T-helper 1 cell treated with Interleukin-12 subunit alpha and Interleukin-12 subunit beta and Interleukin-4 antibody, amounts not matched to agents 30 μg/mL and 1 μg/mL, for 36 hours (primary cell): Measurements from ENCODE around the gene P4HA2.
A peak's percentile ranks its signal among the peaks of the same experiment; 100 is the strongest.

ENCODE experiments used
- H3K27ac Mint-ChIP-seq: one replicate; pipeline ENCODE4 v1.8.0; 2021; ENCODE audit warnings: mild to moderate bottlenecking, mixed read lengths
- H3K27me3 Mint-ChIP-seq: one replicate; pipeline ENCODE4 v1.8.0; 2021; ENCODE audit warnings: low read depth, mixed read lengths
- H3K36me3 Mint-ChIP-seq: one replicate; pipeline ENCODE4 v1.8.0; 2021; ENCODE audit warnings: low read depth, mixed read lengths
- H3K4me1 Mint-ChIP-seq: one replicate; pipeline ENCODE4 v1.8.0; 2021; ENCODE audit warnings: low read depth, mixed read lengths
- H3K4me3 Mint-ChIP-seq: one replicate; pipeline ENCODE4 v1.8.0; 2021; ENCODE audit warnings: mild to moderate bottlenecking, moderate library complexity, mixed read lengths
- H3K9me3 Mint-ChIP-seq: one replicate; pipeline ENCODE4 v1.8.0; 2021; ENCODE audit warnings: mixed read lengths

Gene P4HA2

GRCh38 chr5:132227485-132228240 lies at the start of gene P4HA2:
Gene P4HA2 (minus strand): TSS chr5:132227853. CDS start chr5:132218626, 9,227 bp downstream.
- peaks cover 27% of the 10 kb centered on the region for H3K27me3 Mint-ChIP-seq
- H3K9me3 Mint-ChIP-seq: no peaks in the 10 kb centered on the region
- H3K4me3 Mint-ChIP-seq: peak within 1 kb of the TSS; percentile 64
- H3K4me1 Mint-ChIP-seq: peaks cover 47% of the 10 kb centered on the region
- H3K27ac Mint-ChIP-seq: no peak within 1 kb of the TSS
- peaks cover 11% of the 10 kb centered on the region for H3K36me3 Mint-ChIP-seq

DNA sequence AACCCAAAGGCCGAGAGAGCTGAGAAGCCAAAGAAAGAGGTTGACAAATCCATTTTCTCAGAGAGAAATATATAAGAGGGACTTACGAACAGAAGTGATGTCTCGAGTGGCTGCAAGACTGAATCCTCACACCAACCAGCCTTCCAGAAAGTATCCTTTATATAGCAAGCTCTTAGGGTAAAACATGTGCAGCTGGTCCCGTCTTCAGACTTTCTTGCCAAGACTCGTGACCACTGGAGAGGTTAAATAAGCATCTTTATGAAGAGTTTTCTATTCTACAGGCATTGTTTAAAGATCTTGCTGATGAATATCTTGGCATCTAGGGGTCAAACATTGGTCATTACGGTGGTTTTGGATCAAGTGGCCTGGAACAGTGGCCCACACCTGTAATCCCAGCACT lies 49.6 kb upstream of the P4HA2 start:
- Mint-ChIP-seq H3K27ac (no peak overlapping the region), H3K4me1 (peaks cover 9% of the 10 kb centered on the region), H3K36me3 (no peaks in the 10 kb centered on the region), H3K27me3 (peaks cover 30% of the 10 kb centered on the region), H3K4me3 (no peak overlapping the region), H3K9me3 (no peaks in the 10 kb centered on the region)

GRCh38 chr5:132275367-132276220 lies 47.9 kb upstream of the P4HA2 start:
- H3K36me3 Mint-ChIP-seq: no peaks in the 10 kb centered on the region
- H3K4me3 Mint-ChIP-seq: no peak overlapping the region
- peaks cover 9% of the 10 kb centered on the region for H3K4me1 Mint-ChIP-seq
- no peak overlapping the region for H3K27ac Mint-ChIP-seq
- H3K9me3 Mint-ChIP-seq: no peaks in the 10 kb centered on the region
- H3K27me3 Mint-ChIP-seq: peaks cover 25% of the 10 kb centered on the region

DNA sequence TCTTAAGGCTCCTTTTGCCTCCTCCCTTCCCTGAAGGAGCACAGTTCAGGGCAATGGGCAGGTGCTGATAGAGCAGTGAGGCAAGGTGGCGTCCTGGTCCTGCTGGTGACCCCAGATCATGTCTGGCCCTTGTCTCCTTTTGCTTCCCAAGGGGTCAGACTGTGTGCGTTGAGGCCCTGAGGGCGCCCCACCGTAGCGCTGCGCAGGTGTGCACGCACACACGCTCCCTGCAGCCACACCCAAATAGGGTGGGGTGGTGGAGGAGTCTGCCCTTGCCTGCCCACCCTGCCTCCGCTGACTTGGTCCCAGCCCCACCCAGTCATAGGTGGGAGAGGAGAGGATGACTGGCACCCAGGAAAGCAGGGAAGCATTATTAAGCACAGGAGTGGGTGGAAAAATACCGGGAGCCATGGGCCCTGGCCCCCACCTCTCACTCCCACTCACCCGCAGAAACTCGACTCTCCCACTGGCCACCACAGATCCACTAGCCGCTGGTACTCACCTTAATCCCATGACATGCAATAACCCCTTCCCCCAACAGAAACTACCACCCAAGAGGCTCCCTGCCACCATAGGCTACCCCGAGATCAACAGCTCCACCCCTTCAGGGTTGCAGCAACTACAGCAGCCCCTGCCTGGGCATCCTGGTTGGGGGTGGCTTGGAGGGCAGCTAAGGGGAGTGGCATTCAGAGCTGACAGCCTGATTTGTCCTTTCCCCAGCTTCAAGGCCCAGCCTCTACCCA lies 46.6 kb upstream of the P4HA2 start:
- Mint-ChIP-seq H3K4me3 (no peak overlapping the region), H3K27me3 (peaks cover 19% of the 10 kb centered on the region), H3K27ac (no peak overlapping the region), H3K4me1 (peaks cover 9% of the 10 kb centered on the region), H3K9me3 (no peaks in the 10 kb centered on the region), H3K36me3 (no peaks in the 10 kb centered on the region)

GRCh38 chr5:132273631-132274030 lies 46.0 kb upstream of the P4HA2 start:
- Mint-ChIP-seq H3K9me3 (no peaks in the 10 kb centered on the region), H3K27me3 (peaks cover 19% of the 10 kb centered on the region), H3K4me1 (peaks cover 9% of the 10 kb centered on the region), H3K27ac (no peak overlapping the region), H3K36me3 (no peaks in the 10 kb centered on the region), H3K4me3 (no peak overlapping the region)

- no peak overlapping the region for H3K4me3 Mint-ChIP-seq
Measured at GRCh38 chr5:132272311-132273210, 44.9 kb upstream of the P4HA2 start.

GRCh38 chr5:132271251-132272246 lies 43.9 kb upstream of the P4HA2 start:
- Mint-ChIP-seq H3K4me1 (peaks cover 9% of the 10 kb centered on the region), H3K27me3 (peaks cover 19% of the 10 kb centered on the region)

More at GRCh38 chr5:132272311-132273210, 44.9 kb upstream of the P4HA2 start:
- Mint-ChIP-seq H3K9me3 (no peaks in the 10 kb centered on the region), H3K4me1 (peaks cover 9% of the 10 kb centered on the region), H3K27ac (no peak overlapping the region), H3K36me3 (no peaks in the 10 kb centered on the region), H3K27me3 (peaks cover 19% of the 10 kb centered on the region)

DNA sequence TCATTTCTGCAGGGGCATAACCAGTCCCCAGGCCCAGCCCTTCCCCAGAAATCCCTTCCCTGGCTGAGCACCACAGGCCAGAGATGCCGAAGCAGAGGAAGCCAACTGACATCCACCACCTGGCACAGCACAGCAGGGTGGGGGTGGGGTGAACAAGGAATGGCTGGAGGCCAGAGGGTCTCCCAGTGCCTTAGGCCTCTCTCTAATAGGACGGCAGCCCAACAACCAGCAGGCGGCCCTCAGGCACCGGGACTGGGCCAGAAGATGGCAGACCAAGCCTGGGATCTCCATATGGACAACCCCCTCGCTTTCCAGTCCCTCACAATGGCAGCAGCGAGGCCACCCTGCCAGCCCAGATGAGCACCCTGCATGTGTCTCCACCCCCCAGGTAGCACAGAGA lies 43.1 kb upstream of the P4HA2 start:
- Mint-ChIP-seq H3K4me3 (no peak overlapping the region), H3K27ac (no peak overlapping the region), H3K4me1 (peaks cover 9% of the 10 kb centered on the region)

More at GRCh38 chr5:132271251-132272246, 43.9 kb upstream of the P4HA2 start:
- Mint-ChIP-seq H3K9me3 (no peaks in the 10 kb centered on the region), H3K36me3 (no peaks in the 10 kb centered on the region), H3K4me3 (no peak overlapping the region), H3K27ac (no peak overlapping the region)

DNA sequence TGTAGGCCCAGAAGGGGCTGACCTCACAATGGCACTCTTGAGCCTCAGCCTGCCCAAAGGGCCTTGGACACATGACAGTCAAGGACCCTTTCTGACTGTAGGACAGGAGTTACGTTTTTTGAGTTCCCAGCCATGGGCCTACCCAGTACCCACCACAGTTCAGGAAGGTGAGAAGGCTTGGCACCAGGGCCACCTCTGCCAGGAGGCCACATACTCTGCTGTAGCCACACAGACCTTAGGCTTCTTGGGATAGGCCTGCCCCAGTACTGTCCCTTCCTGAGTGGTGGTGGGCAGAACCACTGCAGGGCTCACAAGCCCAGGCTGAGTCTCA lies 42.6 kb upstream of the P4HA2 start:
- Mint-ChIP-seq H3K36me3 (no peaks in the 10 kb centered on the region), H3K27me3 (peaks cover 19% of the 10 kb centered on the region), H3K9me3 (no peaks in the 10 kb centered on the region), H3K27ac (no peak overlapping the region), H3K4me1 (peaks cover 9% of the 10 kb centered on the region), H3K4me3 (no peak overlapping the region)

More for the DNA sequence above, 43.1 kb upstream of the P4HA2 start:
- H3K9me3 Mint-ChIP-seq: no peaks in the 10 kb centered on the region
- H3K27me3 Mint-ChIP-seq: peaks cover 19% of the 10 kb centered on the region
- H3K36me3 Mint-ChIP-seq: no peaks in the 10 kb centered on the region

DNA sequence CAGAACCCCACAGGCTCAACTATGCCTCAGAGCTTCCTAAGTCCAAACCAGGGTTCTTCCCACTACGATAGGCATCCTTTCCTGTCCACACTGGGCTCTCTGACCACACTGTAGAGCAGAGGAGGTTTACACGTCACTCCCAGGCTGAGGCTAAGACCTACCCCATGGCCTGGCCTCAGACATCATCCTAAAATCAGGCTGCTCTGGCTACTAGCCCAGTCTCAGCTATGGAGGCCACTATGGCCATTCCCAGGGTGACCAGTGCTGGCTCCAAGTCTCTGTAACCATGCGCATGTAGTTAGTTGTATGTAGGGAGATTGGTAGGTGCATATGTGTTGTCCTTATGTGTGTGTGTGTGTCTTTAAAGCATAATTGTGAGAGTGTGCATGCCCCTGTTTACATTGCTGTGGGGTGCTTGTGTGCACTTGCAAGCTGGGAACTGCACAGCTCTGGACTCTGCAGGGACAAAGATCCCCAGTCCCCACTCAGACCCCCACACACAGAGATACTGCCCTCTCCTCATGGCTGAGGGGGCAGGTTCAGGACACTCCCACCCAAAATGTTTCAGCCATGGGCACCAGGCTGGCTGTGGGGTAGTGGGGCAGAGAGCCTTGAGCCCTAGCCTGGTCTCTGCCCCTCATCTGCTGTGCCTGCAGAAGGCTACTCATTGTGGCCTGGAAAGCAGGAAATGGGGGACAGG lies 42.1 kb upstream of the P4HA2 start:
- Mint-ChIP-seq H3K9me3 (no peaks in the 10 kb centered on the region), H3K4me3 (no peak overlapping the region), H3K4me1 (peaks cover 10% of the 10 kb centered on the region), H3K36me3 (no peaks in the 10 kb centered on the region), H3K27me3 (peaks cover 18% of the 10 kb centered on the region), H3K27ac (no peak overlapping the region)

DNA sequence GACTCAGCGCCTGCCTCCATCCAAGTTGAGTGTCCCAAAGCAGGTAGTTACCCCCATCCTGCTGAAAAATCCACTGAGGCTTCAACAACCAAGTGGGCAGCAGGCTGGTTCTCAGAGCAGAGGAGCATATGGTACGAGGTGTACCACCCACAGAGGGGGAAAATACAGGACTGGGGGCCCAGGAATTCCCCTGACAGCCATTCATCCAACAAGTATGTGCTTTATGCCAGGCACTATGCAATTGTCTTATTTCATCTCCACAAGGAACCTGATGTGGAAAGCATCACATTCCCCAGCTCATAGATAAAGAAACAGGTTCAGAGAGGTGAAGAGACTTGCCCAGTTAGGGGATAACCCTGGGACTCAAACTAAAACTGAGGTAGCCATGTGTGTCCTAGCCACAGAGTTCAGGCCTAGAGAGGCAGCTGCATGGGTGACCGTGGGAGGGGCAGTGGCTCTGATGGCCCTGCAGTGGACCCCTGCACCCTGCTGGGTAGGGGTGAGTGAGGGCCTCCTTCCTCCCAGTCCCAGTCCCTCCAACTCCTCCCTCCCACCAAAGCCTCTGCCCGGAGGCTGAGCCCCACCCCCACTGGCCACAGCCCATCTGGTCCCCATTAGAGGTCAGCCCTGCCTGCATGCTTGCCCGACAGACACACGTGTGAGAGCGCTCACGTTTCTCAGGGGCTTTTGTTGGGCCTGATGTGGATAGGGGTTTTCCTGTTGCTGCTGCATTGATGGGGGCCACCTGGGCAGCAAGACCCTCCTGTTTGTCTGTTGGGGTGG lies 41.3 kb upstream of the P4HA2 start:
- Mint-ChIP-seq H3K27ac (no peak overlapping the region), H3K4me1 (peaks cover 10% of the 10 kb centered on the region), H3K36me3 (no peaks in the 10 kb centered on the region), H3K27me3 (peaks cover 9% of the 10 kb centered on the region), H3K9me3 (no peaks in the 10 kb centered on the region), H3K4me3 (no peak overlapping the region)
